ENCODE results near the gene SPHK2. TPM values are rescaled to one million over a fixed set of nuclear protein-coding genes. Genes with fewer than 3 reads are reported as not detected.
A peak's percentile ranks its signal among the peaks of the same experiment; 100 is the strongest.
"Not testable (repeated sequence)": the region's sequence is repeated elsewhere in the genome, so short reads cannot be mapped to it uniquely, and the experiment has no call there.

SPHK2 gene
- total RNA-seq, 4 donors from 2014 or later = 41.8 to 185 (median 68.7) TPM

DNA sequence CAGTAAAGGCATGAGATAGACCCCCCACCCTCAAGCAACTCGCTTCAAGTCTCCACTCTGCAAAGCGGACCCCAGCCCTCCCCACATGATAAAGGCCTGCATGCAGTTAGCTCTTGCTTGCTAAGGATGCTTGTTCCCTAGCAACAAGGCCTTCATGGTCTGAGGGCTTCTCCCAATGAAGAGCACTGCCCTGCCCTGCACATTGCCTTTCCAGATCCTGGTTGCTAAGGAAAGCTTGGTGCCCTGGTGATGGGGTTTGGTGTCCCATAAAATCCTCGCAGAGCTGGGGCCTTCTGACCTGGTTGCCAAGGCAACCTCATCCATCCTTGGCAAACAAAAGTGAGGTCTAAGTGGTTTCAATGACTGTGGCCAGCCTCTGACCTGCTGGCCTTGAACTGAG is 11.9 kb downstream of the SPHK2 start:
- no peaks in the 10 kb centered on the region for H3K36me3 ChIP-seq
- 59% methylated on average over 3 of the region's 3 CpGs; no CpG with 5 or more reads in 1 of the 2 donors for WGBS, 2 donors (ENCODE audit: low coverage in 1 of 2)
- H3K4me3 ChIP-seq = peak overlapping the region in 2 of 4 donors; percentile 16 to 17
- intact Hi-C loops (cut with DNase I; ENCODE audit: low total_unique reads) (no loop called here), in situ Hi-C loops (cut with MboI; ENCODE audit: low pct_ligation_motif_present in 1 of 4, low pct_unique_long_range_greater_than_20kb in 1 of 4, low sequenced_read_pairs in 3 of 4) (no loop called here)
- TF ChIP-seq POLR2A (IDR thresholded peaks at IDR 0.05) (no peak), EP300 (IDR thresholded peaks at IDR 0.05; ENCODE audit: low read depth) (no peak), POLR2AphosphoS5 (IDR thresholded peaks at IDR 0.05) (no peak)
- TF ChIP-seq, protein P1, sequence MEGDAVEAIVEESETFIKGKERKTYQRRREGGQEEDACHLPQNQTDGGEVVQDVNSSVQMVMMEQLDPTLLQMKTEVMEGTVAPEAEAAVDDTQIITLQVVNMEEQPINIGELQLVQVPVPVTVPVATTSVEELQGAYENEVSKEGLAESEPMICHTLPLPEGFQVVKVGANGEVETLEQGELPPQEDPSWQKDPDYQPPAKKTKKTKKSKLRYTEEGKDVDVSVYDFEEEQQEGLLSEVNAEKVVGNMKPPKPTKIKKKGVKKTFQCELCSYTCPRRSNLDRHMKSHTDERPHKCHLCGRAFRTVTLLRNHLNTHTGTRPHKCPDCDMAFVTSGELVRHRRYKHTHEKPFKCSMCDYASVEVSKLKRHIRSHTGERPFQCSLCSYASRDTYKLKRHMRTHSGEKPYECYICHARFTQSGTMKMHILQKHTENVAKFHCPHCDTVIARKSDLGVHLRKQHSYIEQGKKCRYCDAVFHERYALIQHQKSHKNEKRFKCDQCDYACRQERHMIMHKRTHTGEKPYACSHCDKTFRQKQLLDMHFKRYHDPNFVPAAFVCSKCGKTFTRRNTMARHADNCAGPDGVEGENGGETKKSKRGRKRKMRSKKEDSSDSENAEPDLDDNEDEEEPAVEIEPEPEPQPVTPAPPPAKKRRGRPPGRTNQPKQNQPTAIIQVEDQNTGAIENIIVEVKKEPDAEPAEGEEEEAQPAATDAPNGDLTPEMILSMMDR (IDR thresholded peaks at IDR 0.05) = no peak
- peaks cover 41 to 83% (median 71%) of the 10 kb centered on the region in 4 donors for H3K4me1 ChIP-seq
- no peak for DNase-seq
- peak overlapping the region; percentile 90 to 94 (median 92) for H3K27ac ChIP-seq
- no peaks in the 10 kb centered on the region for H3K27me3 ChIP-seq
- no peaks in the 10 kb centered on the region for H3K9me3 ChIP-seq

DNA sequence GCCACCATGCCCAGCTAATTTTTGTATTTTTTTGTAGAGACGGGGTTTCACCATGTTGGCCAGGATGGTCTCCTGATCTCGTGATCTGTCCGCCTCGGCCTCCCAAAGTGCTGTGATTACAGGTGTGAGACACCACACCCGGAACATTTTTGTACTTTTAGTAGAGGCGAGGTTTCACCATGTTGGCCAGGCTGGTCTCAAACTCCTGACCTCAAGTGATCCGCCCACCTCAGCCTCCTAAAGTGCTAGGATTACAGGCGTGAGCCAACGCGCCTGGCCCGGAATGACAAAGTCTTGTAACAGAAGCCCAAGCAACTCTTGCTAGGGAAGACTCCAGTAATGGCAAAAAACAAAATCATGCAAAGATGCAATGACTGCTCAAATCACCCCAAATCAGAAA is 13.0 kb downstream of the SPHK2 start:
- in situ Hi-C loops (cut with MboI; ENCODE audit: low pct_ligation_motif_present in 1 of 4, low pct_unique_long_range_greater_than_20kb in 1 of 4, low sequenced_read_pairs in 3 of 4) = not testable (repeated sequence)
- H3K4me1 ChIP-seq = peaks cover 41 to 79% (median 67%) of the 10 kb centered on the region in 4 donors

DNA sequence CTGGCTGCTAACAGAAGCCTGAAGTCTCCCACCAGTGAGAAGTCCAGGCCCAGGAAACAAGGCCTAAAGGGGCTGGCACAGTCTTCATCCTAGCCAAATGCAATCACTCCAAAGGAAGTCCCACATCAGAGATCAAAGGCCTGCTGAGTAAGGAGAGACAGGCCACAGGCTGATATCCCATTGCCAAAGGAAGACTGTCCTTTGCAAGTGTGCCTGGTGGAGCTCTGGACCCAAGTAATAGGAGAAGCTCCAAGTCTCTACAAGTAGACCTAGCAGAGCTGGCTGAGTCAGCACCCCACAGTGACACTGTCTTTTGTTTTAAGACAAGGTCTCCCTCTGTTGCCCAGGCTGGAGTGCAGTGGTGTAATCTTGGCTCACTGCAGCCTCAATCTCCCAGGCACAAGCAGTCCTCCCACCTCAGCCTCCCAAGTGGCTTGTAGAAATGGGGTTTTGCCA is 13.4 kb downstream of the SPHK2 start:
- peak overlapping the region; percentile 94 to 98 (median 97) for H3K27ac ChIP-seq
- no peaks in the 10 kb centered on the region for H3K27me3 ChIP-seq
- intact Hi-C loops (cut with DNase I; ENCODE audit: low total_unique reads) = no loop called here
- H3K36me3 ChIP-seq = no peaks in the 10 kb centered on the region
- H3K4me1 ChIP-seq = peaks cover 37 to 75% (median 63%) of the 10 kb centered on the region in 4 donors
- no peak overlapping the region for H3K4me3 ChIP-seq
- DNase-seq = no peak
- no peak for TF ChIP-seq POLR2AphosphoS5 (IDR thresholded peaks at IDR 0.05)
- in situ Hi-C loops (cut with MboI; ENCODE audit: low pct_ligation_motif_present in 1 of 4, low pct_unique_long_range_greater_than_20kb in 1 of 4, low sequenced_read_pairs in 3 of 4) = no loop called here
- no peaks in the 10 kb centered on the region for H3K9me3 ChIP-seq

More for the DNA sequence above, 13.0 kb downstream of the SPHK2 start:
- 83 to 91% methylated on average over 3 to 11 of the region's 11 CpGs for WGBS, 2 donors (ENCODE audit: low coverage in 1 of 2)
- DNase-seq; H3K4me3 ChIP-seq; H3K36me3 ChIP-seq; H3K27me3 ChIP-seq; intact Hi-C loops (cut with DNase I; ENCODE audit: low total_unique reads); H3K9me3 ChIP-seq: not testable (repeated sequence)
- peak overlapping the region in 3 of 4 donors; percentile 97 to 98 (median 97) for H3K27ac ChIP-seq

DNA sequence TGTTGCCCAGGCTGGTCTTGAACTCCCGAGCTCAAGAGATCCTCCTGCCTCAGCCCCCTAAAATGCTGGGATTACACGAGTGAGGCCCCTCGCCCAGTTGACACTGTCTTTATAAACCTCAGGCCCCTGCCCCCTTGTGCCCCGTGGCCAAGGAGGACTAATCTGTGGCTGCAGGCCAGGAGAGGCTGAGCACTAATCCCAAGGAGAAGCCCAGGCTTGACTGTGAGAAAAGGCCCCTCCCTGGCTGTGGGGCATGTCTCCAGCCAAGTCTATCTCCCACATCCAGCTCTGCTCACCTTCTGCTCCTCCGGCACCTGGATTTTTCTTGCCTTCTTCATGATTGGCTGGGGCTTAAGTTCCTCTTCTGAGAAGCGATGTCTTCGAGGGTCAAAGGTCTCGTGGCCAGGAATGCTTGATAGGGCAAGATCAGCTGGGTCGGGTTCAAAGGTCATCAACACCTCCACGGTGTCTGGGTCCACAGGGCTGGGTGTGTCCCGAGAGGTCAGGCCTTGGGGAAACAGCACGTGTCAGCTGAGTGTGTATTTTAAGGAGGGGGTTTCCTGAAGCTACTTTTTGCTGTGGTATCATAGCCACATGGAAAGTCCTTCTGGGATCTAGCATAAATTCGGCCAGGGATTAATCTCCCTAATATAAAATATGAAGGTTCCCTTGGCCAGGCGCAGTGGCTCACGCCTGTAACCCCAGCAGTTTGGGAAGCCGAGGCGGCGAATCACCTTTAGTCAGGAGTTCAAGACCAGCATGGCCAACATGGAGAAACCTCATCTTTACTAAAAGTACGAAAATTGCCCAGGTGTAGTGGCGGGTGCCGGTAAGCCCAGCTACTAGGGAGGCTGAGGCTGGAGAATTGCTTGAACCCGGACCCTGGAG is 14.1 kb downstream of the SPHK2 start:
- peak; percentile 70 for DNase-seq
- in situ Hi-C loops (cut with MboI; ENCODE audit: low pct_ligation_motif_present in 1 of 4, low pct_unique_long_range_greater_than_20kb in 1 of 4, low sequenced_read_pairs in 3 of 4) = no loop called here
- Histone ChIP-seq H3K4me1 (peaks cover 37 to 76% (median 58%) of the 10 kb centered on the region in 4 donors), H3K27ac (peak overlapping the region; percentile 94 to 98 (median 97)), H3K4me3 (peak overlapping the region in 1 of 4 donors; percentile 39), H3K36me3 (no peaks in the 10 kb centered on the region), H3K27me3 (no peaks in the 10 kb centered on the region), H3K9me3 (no peaks in the 10 kb centered on the region)
- WGBS, 2 donors (ENCODE audit: low coverage in 1 of 2) = 63% methylated on average over 22 of the region's 22 CpGs; no CpG with 5 or more reads in 1 of the 2 donors
- TF ChIP-seq POLR2A (IDR thresholded peaks at IDR 0.05) (no peak), POLR2AphosphoS5 (IDR thresholded peaks at IDR 0.05) (no peak), EP300 (IDR thresholded peaks at IDR 0.05; ENCODE audit: low read depth) (no peak)
- TF ChIP-seq, protein P1 (IDR thresholded peaks at IDR 0.05) = no peak
- intact Hi-C loops (cut with DNase I; ENCODE audit: low total_unique reads) = no loop called here

DNA sequence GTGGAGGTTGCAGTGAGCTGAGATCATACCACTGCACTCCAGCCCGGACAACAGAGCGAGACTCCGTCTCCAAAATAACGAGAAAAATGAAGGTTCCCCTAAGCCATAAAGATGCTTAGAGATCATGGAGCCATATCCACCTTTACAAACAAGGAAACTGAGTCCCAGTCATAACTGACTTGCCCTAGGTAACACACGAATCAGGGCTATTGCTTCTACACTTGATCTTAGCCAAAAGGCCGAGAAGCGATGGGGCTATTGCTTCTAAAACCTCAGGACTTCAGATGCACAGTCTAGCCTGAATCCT is 14.7 kb downstream of the SPHK2 start:
- Histone ChIP-seq H3K4me3 (peak overlapping the region in 3 of 4 donors; percentile 7 to 39 (median 9)), H3K27me3 (no peaks in the 10 kb centered on the region), H3K36me3 (no peaks in the 10 kb centered on the region), H3K9me3 (no peaks in the 10 kb centered on the region), H3K4me1 (peaks cover 42 to 81% (median 63%) of the 10 kb centered on the region in 4 donors), H3K27ac (peak overlapping the region; percentile 94 to 98 (median 97))
- in situ Hi-C loops (cut with MboI; ENCODE audit: low pct_ligation_motif_present in 1 of 4, low pct_unique_long_range_greater_than_20kb in 1 of 4, low sequenced_read_pairs in 3 of 4) = no loop called here
- TF ChIP-seq, protein P1 (IDR thresholded peaks at IDR 0.05) = no peak
- TF ChIP-seq POLR2AphosphoS5 (IDR thresholded peaks at IDR 0.05) (no peak), EP300 (IDR thresholded peaks at IDR 0.05; ENCODE audit: low read depth) (no peak), POLR2A (IDR thresholded peaks at IDR 0.05) (no peak)
- 39% methylated on average over 7 of the region's 7 CpGs; no CpG with 5 or more reads in 1 of the 2 donors for WGBS, 2 donors (ENCODE audit: low coverage in 1 of 2)
- DNase-seq = no peak
- intact Hi-C loops (cut with DNase I; ENCODE audit: low total_unique reads) = no loop called here

Measured in transverse colon (tissue), 4 donors.